UCSD-AML1 (cell line): ENCODE data around the gene NR6A1.

Experiments
- DNase-seq: peaks from one replicate; lab custom pipeline; 2025; ENCODE audit not compliant: unreplicated experiment; lab: John Stamatoyannopoulos, UW

Gene NR6A1

DNA sequence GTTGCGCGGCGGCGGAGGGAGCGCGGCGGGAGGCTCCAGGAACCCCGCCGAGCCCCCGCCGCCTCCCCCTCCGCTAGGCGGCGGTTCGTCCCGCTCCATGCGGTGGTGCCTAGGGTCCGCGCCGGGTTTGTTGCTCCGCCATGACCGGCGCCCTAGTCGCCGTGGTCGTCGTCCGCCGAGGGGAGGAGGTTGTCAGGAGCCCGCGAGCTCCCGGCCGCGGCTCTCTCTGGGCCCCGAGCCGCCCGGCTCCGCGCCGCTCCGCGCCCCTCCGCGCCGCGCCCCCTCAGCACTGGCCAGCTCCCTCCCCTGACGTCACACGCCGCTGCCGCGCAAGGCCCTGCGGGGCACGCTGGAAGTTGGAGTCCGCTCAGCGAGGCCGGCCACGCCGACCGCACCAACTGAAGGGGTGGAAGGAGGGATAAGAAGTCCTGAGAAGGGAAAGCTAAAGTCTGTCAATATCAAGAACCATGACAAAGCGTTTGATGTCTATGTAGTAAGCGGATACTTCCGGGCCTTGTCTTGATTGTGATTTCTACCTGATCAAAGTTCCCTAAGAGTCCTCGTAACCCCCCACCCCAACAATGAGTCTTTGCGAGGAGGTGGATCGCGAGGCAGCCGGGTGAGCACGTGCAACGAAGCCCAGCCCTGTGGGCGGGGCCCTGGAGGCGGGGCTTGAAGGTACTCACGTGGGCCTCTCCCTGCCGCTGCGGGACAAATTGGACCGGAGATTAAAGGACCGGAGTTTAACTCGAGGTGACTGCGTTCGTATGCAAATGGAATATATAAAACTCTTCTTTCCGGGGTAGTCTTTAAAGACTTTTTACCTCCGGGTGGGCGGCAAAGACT lies at the start of gene NR6A1:
Gene NR6A1, minus strand, starts transcription at position 291 of the 846 bp plus-strand sequence.
- peak; percentile 94 for DNase-seq

DNA sequence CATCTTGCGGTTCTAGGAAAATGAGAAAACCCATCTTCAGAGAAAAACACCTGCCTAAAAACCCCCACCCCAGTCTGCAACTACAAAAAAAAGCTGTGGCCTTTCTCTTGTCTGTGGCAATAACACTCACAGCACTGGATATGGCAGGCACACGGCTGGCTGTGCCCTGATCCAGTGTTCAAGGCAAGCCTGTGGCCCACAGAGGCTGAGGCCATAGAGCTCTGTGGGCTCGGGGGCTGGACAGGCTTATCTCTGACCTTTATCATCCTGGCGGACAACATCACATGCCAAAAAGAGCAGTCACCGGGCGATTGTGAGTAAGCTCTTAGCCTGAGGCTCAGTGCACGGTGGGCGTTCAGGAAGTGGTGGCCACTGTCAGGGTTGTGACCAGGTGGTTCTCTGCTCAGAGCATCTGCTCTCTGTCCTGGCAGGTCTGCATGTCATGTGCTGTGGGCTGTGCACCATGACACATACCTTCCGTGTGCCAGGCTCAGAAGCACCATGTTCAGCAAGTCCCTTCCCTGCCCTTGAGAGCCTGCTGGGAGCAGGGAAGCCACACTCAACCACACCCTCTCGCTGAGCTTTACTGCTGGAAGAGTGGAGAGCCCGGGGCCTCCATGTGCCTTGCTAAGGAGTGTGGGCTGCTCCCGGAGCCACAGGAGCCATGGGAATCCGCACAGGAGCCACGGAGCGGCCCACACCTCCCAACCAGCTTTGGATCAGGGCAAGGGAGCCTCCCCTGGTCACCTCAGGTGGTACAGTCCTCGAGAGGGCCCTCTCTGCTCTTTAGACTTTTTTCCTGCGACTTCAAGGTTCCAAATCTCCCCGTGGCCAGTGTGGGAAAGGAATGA lies 47.5 kb upstream of the NR6A1 start:
- no peak for DNase-seq

DNA sequence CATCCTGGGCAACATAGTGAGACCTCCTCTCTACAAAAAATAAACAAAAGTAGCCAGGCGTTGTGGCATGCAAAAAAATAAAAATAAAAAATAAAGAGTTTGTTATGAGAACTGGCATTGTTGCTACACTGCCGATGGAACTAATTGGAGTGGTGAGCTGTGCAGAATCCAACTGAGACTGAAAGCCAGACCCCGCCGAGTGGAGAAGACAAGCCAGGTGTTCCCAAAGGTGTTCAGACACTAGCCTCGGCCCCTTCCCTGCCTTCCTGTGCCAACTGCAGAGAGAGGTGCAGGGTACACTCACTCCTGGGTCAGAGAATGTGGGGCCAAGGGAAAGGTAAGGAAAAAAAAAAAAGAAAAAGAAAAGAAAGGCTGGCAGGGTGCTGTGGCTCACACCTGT lies 44.5 kb upstream of the NR6A1 start:
- DNase-seq: no peak

DNA sequence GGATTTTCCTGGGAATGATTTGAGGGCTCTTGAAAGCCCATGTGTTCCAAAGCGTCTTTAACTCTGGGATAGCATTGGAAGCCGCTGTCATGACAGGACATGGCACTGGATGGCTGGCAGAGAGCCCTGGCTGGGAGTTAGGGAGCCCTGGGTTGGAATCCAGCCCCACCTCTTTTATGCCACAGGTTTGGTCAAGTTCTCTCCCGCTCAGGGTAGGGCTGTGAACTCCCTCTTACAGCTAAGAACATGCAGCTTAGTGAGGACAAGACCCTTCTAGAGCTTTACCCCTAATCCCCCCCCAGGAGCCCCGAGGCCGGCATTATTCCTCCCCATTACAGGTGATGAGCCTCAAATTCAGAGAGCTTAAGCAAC lies 43.0 kb upstream of the NR6A1 start:
- DNase-seq: no peak

DNA sequence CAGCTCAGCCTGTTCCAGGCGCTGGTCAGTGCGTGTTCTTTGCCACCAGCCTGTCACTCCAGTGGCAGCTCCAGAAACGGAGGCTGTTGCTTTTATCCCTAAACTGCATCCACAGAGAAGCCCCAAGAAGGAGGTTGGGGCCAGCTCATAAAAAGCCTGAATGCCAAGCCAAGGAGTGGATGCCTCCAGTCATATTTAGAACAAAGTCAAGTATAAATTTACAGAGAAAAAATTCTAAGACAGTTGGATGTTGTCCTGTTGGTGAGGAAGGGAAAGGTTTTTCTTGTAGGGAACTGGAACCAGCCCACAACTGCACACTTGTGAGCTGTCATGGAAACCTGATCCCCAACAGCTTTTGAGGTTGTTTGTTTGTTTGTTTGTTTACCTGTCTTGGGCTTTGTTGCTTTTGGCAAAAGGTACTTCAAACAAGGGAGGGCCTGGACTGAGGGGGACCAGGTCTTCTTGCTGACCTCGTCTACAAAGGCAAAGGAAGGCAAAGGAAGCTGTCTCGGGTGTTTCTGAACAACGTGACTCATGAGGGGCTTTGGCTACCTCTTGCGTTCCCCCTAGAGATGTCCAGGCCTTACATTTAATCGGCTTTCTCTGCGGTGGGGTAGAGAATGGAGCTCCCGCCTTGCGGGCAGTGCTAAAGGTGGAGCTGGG lies 42.5 kb upstream of the NR6A1 start:
- DNase-seq: no peak

DNA sequence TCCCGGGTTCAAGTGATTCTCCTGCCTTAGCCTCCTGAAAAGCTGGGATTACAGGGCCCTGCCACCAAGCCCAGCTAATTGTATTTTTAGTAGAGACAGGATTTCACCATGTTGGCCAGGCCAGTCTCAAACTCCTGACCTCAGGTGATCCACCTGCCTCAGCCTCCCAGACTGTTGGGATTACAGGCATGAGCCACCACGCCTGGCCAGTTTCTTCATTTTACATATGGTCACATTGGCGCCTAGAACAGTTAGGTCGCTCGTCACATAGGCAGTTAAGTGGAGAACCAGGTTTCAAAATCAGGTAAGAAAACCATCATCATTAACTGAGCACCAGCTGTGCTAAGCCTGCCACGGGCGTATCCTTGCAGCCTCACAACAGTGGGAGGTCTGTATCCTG lies 41.9 kb upstream of the NR6A1 start:
- no peak for DNase-seq

DNA sequence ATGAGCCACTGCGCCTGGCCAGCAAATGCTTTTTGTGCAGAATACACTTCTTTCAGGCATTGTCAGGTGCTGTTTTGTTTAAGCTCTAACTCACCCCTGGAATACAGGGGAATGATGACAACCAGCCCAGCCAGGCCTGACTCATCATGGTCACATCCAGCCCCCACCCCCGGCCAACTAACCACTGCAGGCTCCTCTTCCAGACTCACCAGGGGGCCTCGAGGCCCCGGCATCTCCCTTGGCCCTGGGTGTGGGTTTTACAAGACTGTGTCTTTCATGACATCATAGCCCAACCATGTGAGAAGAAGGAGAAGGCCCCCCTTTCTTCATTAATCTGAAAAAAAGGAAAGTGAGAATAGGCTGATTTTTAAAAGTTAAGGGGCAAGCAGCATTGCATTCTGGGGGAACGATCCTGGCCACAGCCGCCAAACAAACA lies 41.3 kb upstream of the NR6A1 start:
- no peak for DNase-seq

DNA sequence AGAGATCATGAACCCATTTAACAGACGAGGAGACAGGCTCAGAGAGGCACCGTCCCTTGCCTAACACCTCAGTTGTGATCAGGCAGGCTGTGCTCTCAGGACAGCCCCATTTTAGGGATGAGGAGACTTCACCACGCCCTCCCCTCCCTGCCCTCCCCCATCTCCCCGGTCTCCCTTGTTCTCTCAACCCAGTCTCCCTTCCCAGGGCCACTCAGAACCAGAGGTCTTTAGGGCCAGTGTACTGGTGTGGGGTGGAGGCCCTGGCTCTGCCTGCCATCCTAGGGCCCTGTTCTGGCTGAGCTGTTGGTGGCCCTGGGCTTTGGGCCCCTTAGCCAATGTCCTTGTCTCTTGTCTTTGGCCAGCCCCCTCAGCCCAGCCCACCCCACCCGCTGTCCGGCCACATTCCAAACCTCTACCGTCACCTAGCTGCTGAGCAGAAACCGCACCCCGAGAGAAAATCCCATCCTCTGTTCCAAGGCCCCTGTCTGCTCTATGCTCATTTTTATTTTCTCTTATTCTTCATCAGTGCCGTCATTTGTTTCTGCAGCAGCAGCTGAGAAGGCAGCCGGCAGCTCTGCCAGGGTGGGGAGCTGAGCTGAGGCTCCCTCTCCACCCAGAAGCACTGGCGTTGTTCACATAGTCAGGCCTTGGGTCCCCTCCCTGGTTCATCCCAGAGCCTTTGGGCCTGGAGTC lies 39.7 kb upstream of the NR6A1 start:
- DNase-seq: no peak

DNA sequence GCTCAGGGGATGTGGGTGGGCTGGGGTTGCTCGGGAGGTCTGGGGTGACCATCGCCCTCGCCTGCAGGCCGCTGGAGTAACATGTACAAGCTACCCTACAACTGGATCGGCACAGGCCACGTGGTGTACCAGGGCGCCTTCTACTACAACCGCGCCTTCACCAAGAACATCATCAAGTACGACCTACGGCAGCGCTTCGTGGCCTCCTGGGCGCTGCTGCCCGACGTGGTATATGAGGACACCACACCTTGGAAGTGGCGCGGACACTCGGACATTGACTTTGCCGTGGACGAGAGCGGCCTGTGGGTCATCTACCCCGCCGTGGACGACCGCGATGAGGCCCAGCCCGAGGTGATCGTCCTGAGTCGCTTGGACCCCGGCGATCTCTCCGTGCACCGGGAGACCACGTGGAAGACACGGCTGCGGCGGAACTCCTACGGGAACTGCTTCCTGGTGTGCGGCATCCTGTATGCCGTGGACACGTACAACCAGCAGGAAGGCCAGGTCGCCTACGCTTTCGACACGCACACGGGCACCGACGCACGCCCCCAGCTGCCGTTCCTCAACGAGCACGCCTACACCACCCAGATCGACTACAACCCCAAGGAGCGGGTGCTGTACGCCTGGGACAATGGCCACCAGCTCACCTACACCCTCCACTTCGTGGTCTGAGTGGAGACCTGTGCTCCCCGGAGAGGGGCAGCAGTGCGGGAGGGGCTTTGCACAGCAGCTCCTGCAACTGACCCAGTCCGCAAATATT lies 38.8 kb upstream of the NR6A1 start:
- no peak for DNase-seq

DNA sequence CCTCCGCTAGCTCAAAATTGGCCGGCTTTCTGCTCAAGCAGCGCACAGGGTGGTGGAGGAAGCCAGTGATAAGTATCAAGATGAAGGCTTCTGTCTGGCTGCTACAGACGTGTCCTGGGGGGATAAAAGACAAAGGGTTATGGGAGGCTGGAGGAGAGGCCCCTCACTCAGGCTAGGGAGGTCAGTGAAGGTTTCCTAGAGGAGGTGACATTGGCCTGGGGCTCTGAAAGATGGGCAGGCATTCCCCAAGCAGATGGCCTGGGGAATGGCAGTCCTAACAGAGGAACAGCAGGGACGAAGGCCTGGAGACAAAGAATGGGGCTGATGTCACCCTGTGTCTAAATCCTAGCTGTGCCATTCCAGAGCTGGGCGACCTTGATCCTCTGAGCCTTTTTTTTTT lies 38.1 kb upstream of the NR6A1 start:
- no peak for DNase-seq

DNA sequence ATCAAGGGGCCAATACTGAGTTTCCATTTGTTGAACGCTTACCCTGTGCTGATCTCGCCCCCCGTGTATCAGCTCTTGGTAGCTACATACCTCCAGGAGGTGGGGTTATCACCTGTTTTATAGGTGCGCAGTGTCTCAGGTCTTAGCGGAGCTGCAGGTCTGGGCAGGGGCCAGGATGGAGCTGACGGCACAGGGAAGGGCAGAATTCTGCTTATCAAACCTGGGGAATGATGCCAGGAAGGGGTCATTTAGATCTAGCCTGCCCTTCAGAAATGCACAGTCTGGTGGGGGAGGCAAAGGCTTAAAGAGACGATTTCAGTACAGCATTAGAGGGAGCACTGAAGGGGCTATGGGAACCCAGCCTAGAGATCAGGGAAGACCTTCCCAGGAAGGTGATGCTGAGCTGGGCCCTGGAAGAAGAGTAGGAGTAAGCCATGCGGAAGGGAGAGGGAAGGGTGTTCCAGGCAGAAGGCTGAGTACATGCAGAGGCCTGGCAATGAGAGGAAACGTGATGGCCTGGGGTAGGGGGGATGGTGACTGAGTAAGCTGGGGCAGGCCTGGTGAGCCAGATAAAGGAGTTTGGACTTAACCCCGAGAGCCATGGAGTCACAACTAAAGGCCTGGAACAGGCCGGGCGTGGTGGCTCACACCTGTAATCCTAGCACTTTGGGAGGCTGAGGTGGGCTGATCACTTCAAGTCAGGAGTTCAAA lies 37.3 kb upstream of the NR6A1 start:
- DNase-seq: no peak

DNA sequence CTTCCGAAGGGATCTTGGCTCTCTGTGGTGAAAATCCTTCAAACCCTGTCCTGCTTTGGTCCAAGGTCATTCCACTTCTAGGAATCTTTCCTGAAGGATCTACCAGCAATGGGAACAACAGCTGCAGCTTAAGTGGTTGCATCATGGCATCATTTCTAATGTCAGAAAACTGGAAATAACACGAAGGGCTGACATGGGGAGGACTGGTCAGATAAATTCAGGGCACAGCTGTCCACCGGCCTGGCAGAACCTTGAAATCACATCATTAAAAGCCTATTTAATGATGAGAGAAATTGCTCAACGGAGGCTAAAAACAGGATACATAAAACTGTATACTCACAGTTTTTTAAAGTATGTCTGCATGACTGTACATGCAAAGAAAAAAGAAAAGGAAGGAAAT lies 34.1 kb upstream of the NR6A1 start:
- no peak for DNase-seq

DNA sequence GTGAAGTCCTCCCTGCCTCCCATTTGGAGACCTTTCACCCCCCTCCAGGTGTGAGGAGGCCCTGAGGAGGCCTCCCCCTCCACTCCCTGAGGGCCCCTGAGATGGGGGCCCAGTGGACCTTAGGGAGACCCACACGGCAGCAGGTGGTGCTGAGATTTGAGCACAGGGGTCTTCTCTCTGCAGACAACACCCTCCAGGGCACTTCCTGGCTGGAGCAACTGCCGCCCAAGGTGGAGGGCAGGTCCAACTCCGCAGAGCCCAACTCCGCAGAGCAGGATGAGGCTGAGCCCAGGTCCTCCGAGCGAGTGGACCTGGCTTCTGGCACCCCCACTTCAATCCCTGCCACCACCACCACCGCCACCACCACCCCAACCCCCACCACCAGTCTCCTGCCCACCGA lies 32.8 kb upstream of the NR6A1 start:
- DNase-seq: no peak

DNA sequence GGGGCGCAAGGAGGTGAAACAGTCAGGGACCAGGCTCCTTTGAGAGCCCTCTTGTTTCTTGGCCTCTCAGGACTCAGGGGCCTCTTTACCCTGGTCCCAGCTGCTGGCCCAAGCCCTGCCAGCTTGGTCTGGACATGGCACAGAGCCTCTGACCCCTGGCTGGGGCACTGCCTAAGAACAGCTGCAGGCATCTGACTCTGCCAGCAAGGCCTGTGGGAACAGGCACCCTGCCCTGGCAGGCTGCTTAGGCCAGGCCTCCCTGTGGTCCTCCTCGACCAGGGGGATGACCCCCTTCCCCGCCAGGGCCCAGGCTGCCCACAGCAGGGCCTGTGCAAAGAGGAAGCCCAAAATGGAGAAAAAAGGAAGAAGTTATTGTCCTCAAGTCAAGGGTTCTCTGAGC lies 31.3 kb upstream of the NR6A1 start:
- no peak for DNase-seq

DNA sequence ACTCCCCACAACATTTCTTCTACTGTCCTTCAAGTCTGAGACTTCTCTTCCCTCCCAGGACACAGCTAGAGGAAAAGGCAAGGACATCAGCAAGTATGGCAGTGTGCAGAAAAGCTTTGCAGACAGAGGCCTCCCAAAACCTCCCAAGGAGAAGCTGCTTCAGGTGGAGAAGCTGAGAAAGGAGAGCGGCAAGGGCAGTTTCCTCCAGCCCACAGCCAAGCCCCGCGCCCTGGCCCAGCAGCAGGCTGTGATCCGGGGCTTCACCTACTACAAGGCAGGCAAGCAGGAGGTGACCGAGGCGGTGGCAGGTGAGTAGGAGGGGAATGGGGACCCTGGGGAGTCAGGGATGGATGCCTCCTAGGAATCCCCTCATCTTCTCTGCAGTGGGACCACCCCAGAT lies 30.2 kb upstream of the NR6A1 start:
- no peak for DNase-seq

DNA sequence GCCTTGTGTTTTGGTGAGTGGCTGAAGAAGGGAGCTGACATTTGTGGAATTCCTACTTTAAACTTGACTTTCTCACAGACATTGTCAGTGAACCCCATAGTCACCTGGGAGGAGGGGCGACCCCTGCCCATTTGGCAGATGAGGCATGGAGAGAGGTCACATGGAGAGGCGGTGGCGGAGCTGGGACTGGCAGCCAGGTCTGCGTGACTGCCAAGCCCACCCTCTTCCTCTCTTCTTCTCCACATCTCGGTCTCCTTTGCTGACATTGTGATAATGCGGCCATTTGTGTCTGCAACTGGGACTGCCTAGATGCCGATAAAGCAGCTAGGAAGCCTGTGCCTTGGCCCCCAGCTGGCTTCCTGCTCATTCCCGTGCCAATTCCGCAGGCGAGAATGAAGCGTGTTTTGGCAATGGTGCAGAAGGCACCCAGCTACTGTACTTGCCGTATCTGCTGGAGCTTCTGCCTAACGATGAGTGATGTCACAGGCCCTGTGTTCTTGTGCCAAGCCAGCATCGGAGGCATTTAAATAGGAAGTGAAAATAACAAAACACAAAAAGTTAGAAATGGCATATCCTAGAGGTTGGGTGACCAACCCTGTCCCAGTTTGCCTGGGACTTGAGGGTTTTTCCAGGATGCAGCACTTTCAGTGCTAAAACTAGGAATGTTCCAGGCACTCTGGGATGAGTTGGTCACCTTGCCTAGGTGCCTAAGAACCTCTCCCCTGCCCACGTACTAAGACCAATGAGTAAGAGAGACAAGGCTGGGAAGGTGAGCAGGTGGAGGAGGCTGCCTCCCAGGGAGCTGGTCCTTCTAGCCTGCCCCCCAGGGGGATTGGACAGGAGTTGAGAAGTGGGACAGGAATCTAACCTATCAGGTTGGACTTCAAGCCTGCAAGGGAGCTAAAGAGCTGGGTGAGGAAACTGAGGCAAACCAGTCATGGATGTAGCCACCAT lies 29.5 kb upstream of the NR6A1 start:
- DNase-seq: no peak

DNA sequence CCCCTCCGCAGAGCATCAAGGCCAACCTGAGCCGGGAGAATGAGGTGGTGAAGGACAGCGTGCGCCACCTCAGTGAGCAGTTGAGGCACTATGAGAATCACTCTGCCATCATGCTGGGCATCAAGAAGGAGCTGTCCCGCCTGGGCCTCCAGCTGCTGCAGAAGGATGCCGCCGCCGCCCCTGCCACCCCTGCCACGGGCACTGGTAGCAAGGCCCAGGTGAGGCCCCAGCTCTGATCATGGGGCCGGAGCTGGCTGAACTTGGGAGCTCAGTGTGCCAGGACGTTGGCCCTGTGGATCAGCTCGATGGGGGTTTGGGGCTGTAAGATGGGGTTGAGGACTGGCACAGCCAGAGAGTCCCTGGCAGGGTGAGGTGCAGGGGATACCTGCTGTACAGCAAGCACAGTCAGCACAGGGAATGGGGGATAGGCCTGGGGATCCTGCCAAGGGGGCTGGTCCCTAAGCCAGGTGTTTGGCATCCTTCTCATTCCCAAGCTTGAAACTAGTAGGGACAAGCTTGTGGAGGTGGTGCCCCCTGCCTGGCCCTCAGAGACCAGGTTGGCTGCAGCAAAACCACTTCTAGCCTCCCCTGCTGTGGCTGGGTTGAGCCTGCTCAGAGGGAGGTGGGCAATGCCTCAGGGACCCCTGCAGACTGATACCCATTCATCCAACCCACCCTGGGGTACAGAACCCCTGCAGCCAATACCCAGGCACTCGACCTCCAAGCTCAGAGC lies 28.3 kb upstream of the NR6A1 start:
- no peak for DNase-seq
